HepG2 (cell line): ENCODE results near the gene TEAD4. TPM values are rescaled to one million over a fixed set of nuclear protein-coding genes. Genes with fewer than 3 reads are reported as not detected.
A peak's percentile ranks its signal among the peaks of the same experiment; 100 is the strongest.

Experiments
- KLF11 ChIP-seq: IDR thresholded peaks from 2 replicates; pipeline ENCODE4 v1.6.1; 2016; ENCODE audit warnings: missing compliant biosample characterization
- KMT2B ChIP-seq: IDR thresholded peaks from 2 replicates; pipeline ENCODE4 v1.6.1; 2016; ENCODE audit warnings: missing genetic modification reagents, missing compliant biosample characterization
- NCOA1 ChIP-seq: sonication (generic); formaldehyde crosslinking; IDR thresholded peaks from 2 replicates; pipeline ENCODE4 v1.9.0; 2021; ENCODE audit warnings: missing genetic modification reagents
- PHF21A ChIP-seq: sonication (generic); formaldehyde crosslinking; IDR thresholded peaks from 2 replicates; pipeline ENCODE4 v1.5.0; 2020; ENCODE audit warnings: mild to moderate bottlenecking, missing genetic modification reagents
- SP4 ChIP-seq: sonication (generic); formaldehyde crosslinking; IDR thresholded peaks from 2 replicates; pipeline ENCODE4 v1.8.1; 2023; ENCODE audit warnings: mild to moderate bottlenecking, missing genetic modification reagents
- WIZ ChIP-seq: sonication (generic); formaldehyde crosslinking; IDR thresholded peaks from 2 replicates; pipeline ENCODE4 v1.5.1; 2020; ENCODE audit warnings: mild to moderate bottlenecking, missing genetic modification reagents
- ZNF33A ChIP-seq: sonication (generic); formaldehyde crosslinking; IDR thresholded peaks from 2 replicates; pipeline ENCODE4 v1.5.1; 2020; ENCODE audit warnings: missing genetic modification reagents, mild to moderate bottlenecking, moderate library complexity, borderline replicate concordance
- ZNF501 ChIP-seq: sonication (generic); formaldehyde crosslinking; IDR thresholded peaks from 2 replicates; pipeline ENCODE4 v1.5.1; 2020; ENCODE audit warnings: mild to moderate bottlenecking, moderate library complexity, missing genetic modification reagents
- ZNF563 ChIP-seq: sonication (generic); formaldehyde crosslinking; IDR thresholded peaks from 2 replicates; pipeline ENCODE4 v1.8.0; 2022; ENCODE audit warnings: mild to moderate bottlenecking, moderate library complexity, missing genetic modification reagents
- ZSCAN20 ChIP-seq: sonication (generic); formaldehyde crosslinking; IDR thresholded peaks from 2 replicates; pipeline ENCODE4 v1.4.0; 2020; ENCODE audit warnings: missing genetic modification reagents, mild to moderate bottlenecking, borderline replicate concordance
- polyA plus RNA-seq, 8 experiments: library from polyadenylated mRNA; depleted of rRNA in 3 of 8; stranded (reverse) in 7 of 8; unstranded in 1 of 8; fragments of >200 nt; fragmentation: Illumina TruSeq in 4 of 8; extraction: Trizol in 4 of 8; gene quantifications; 2 replicates each; pipeline versions ENCODE4 v1.2.1 to v1.2.3, GENCODE V29; 2011 to 2016; ENCODE audit warnings: low read depth in 4 of 8, missing spikeins in 1 of 8, mixed read lengths in 1 of 8; ENCODE audit not compliant: insufficient read depth in 1 of 8
- total RNA-seq, 5 experiments: library from RNA; depleted of rRNA; stranded (reverse); fragments of >200 nt; fragmentation: Illumina TruSeq; extraction: Trizol; gene quantifications; 2 replicates each; pipeline ENCODE4 v1.2.3, GENCODE V29; 2016; ENCODE audit warnings: low read depth in 1 of 5
- TF ChIP-seq, protein P1 (sequence below): IDR thresholded peaks from 2 replicates; pipeline ENCODE4 v1.6.1; 2016; ENCODE audit warnings: low read depth, missing genetic modification reagents, missing compliant biosample characterization
- TF ChIP-seq, protein P2 (sequence below): sonication (generic); formaldehyde crosslinking; IDR thresholded peaks from 2 replicates; pipeline ENCODE4 v1.4.0; 2020; ENCODE audit warnings: missing genetic modification reagents
- TF ChIP-seq, protein P3 (sequence below): fragments of 450-650 bp; IDR thresholded peaks from 2 replicates; pipeline ENCODE4 v1.6.1; 2017
- TF ChIP-seq, protein P4 (sequence below): sonication (generic); formaldehyde crosslinking; IDR thresholded peaks from 2 replicates; pipeline ENCODE4 v1.4.0; 2020; ENCODE audit warnings: missing genetic modification reagents
- TF ChIP-seq, protein P5 (sequence below): sonication (generic); formaldehyde crosslinking; IDR thresholded peaks from 2 replicates; pipeline ENCODE4 v1.4.0; 2020; ENCODE audit warnings: missing genetic modification reagents, borderline replicate concordance

Gene TEAD4
- total and polyA plus RNA-seq, 2 of the 13 experiments (the other 11 are each of a cell fraction or from before 2014, with no cell fraction given), result 45.0 to 69.4 TPM

DNA sequence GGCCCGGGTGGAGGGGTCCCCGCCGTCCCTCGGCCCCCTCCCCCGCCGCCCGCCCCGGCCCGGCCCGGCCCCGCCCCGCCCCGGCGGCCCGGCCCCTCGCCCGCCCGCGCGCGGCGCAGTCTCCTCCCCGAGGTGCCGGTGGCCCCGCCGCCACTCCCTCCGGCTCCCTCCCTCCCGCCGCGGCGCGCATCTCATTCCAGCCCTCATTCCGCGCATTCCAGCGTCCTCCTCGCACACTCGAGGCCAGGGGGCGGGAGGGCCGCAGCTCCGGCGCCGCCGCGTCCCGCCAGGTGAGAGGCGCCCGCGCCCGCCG is at the start of gene TEAD4 (continued):
- TF ChIP-seq, protein P1, sequence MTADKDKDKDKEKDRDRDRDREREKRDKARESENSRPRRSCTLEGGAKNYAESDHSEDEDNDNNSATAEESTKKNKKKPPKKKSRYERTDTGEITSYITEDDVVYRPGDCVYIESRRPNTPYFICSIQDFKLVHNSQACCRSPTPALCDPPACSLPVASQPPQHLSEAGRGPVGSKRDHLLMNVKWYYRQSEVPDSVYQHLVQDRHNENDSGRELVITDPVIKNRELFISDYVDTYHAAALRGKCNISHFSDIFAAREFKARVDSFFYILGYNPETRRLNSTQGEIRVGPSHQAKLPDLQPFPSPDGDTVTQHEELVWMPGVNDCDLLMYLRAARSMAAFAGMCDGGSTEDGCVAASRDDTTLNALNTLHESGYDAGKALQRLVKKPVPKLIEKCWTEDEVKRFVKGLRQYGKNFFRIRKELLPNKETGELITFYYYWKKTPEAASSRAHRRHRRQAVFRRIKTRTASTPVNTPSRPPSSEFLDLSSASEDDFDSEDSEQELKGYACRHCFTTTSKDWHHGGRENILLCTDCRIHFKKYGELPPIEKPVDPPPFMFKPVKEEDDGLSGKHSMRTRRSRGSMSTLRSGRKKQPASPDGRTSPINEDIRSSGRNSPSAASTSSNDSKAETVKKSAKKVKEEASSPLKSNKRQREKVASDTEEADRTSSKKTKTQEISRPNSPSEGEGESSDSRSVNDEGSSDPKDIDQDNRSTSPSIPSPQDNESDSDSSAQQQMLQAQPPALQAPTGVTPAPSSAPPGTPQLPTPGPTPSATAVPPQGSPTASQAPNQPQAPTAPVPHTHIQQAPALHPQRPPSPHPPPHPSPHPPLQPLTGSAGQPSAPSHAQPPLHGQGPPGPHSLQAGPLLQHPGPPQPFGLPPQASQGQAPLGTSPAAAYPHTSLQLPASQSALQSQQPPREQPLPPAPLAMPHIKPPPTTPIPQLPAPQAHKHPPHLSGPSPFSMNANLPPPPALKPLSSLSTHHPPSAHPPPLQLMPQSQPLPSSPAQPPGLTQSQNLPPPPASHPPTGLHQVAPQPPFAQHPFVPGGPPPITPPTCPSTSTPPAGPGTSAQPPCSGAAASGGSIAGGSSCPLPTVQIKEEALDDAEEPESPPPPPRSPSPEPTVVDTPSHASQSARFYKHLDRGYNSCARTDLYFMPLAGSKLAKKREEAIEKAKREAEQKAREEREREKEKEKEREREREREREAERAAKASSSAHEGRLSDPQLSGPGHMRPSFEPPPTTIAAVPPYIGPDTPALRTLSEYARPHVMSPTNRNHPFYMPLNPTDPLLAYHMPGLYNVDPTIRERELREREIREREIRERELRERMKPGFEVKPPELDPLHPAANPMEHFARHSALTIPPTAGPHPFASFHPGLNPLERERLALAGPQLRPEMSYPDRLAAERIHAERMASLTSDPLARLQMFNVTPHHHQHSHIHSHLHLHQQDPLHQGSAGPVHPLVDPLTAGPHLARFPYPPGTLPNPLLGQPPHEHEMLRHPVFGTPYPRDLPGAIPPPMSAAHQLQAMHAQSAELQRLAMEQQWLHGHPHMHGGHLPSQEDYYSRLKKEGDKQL (CRISPR knock-in tag), result 0 out of 2 replicates have a peak, but pooled peaks have one; percentile 30
- TF ChIP-seq ZNF563 (CRISPR knock-in tag) (peak; percentile 56; the same call in 1 of the 2 replicates), SP4 (CRISPR knock-in tag) (peak; percentile 48; the same call in 1 of the 2 replicates), KLF11 (CRISPR knock-in tag) (no peak), PHF21A (CRISPR knock-in tag) (no peak), KMT2B (CRISPR knock-in tag) (0 out of 2 replicates have a peak, but pooled peaks have one; percentile 6), WIZ (no peak), ZNF501 (no peak), ZSCAN20 (CRISPR knock-in tag) (no peak), ZNF33A (CRISPR knock-in tag) (0 out of 2 replicates have a peak, but pooled peaks have one; percentile 11), NCOA1 (CRISPR knock-in tag) (no peak)
- TF ChIP-seq, protein P2, sequence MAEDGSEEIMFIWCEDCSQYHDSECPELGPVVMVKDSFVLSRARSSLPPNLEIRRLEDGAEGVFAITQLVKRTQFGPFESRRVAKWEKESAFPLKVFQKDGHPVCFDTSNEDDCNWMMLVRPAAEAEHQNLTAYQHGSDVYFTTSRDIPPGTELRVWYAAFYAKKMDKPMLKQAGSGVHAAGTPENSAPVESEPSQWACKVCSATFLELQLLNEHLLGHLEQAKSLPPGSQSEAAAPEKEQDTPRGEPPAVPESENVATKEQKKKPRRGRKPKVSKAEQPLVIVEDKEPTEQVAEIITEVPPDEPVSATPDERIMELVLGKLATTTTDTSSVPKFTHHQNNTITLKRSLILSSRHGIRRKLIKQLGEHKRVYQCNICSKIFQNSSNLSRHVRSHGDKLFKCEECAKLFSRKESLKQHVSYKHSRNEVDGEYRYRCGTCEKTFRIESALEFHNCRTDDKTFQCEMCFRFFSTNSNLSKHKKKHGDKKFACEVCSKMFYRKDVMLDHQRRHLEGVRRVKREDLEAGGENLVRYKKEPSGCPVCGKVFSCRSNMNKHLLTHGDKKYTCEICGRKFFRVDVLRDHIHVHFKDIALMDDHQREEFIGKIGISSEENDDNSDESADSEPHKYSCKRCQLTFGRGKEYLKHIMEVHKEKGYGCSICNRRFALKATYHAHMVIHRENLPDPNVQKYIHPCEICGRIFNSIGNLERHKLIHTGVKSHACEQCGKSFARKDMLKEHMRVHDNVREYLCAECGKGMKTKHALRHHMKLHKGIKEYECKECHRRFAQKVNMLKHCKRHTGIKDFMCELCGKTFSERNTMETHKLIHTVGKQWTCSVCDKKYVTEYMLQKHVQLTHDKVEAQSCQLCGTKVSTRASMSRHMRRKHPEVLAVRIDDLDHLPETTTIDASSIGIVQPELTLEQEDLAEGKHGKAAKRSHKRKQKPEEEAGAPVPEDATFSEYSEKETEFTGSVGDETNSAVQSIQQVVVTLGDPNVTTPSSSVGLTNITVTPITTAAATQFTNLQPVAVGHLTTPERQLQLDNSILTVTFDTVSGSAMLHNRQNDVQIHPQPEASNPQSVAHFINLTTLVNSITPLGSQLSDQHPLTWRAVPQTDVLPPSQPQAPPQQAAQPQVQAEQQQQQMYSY, result no peak
- TF ChIP-seq, protein P3, sequence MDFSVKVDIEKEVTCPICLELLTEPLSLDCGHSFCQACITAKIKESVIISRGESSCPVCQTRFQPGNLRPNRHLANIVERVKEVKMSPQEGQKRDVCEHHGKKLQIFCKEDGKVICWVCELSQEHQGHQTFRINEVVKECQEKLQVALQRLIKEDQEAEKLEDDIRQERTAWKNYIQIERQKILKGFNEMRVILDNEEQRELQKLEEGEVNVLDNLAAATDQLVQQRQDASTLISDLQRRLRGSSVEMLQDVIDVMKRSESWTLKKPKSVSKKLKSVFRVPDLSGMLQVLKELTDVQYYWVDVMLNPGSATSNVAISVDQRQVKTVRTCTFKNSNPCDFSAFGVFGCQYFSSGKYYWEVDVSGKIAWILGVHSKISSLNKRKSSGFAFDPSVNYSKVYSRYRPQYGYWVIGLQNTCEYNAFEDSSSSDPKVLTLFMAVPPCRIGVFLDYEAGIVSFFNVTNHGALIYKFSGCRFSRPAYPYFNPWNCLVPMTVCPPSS, result no peak
- TF ChIP-seq, protein P4, sequence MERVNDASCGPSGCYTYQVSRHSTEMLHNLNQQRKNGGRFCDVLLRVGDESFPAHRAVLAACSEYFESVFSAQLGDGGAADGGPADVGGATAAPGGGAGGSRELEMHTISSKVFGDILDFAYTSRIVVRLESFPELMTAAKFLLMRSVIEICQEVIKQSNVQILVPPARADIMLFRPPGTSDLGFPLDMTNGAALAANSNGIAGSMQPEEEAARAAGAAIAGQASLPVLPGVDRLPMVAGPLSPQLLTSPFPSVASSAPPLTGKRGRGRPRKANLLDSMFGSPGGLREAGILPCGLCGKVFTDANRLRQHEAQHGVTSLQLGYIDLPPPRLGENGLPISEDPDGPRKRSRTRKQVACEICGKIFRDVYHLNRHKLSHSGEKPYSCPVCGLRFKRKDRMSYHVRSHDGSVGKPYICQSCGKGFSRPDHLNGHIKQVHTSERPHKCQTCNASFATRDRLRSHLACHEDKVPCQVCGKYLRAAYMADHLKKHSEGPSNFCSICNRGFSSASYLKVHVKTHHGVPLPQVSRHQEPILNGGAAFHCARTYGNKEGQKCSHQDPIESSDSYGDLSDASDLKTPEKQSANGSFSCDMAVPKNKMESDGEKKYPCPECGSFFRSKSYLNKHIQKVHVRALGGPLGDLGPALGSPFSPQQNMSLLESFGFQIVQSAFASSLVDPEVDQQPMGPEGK (CRISPR knock-in tag), result peak; percentile 50; the same call in 1 of the 2 replicates
- TF ChIP-seq, protein P5, sequence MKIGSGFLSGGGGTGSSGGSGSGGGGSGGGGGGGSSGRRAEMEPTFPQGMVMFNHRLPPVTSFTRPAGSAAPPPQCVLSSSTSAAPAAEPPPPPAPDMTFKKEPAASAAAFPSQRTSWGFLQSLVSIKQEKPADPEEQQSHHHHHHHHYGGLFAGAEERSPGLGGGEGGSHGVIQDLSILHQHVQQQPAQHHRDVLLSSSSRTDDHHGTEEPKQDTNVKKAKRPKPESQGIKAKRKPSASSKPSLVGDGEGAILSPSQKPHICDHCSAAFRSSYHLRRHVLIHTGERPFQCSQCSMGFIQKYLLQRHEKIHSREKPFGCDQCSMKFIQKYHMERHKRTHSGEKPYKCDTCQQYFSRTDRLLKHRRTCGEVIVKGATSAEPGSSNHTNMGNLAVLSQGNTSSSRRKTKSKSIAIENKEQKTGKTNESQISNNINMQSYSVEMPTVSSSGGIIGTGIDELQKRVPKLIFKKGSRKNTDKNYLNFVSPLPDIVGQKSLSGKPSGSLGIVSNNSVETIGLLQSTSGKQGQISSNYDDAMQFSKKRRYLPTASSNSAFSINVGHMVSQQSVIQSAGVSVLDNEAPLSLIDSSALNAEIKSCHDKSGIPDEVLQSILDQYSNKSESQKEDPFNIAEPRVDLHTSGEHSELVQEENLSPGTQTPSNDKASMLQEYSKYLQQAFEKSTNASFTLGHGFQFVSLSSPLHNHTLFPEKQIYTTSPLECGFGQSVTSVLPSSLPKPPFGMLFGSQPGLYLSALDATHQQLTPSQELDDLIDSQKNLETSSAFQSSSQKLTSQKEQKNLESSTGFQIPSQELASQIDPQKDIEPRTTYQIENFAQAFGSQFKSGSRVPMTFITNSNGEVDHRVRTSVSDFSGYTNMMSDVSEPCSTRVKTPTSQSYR (CRISPR knock-in tag), result peak; percentile 48; the same call in 1 of the 2 replicates
